ENCODE measurements around the gene JMY.
A peak's percentile ranks its signal among the peaks of the same experiment; 100 is the strongest.
"Not testable (repeated sequence)": the region's sequence is repeated elsewhere in the genome, so short reads cannot be mapped to it uniquely, and the experiment has no call there.

JMY gene

DNA sequence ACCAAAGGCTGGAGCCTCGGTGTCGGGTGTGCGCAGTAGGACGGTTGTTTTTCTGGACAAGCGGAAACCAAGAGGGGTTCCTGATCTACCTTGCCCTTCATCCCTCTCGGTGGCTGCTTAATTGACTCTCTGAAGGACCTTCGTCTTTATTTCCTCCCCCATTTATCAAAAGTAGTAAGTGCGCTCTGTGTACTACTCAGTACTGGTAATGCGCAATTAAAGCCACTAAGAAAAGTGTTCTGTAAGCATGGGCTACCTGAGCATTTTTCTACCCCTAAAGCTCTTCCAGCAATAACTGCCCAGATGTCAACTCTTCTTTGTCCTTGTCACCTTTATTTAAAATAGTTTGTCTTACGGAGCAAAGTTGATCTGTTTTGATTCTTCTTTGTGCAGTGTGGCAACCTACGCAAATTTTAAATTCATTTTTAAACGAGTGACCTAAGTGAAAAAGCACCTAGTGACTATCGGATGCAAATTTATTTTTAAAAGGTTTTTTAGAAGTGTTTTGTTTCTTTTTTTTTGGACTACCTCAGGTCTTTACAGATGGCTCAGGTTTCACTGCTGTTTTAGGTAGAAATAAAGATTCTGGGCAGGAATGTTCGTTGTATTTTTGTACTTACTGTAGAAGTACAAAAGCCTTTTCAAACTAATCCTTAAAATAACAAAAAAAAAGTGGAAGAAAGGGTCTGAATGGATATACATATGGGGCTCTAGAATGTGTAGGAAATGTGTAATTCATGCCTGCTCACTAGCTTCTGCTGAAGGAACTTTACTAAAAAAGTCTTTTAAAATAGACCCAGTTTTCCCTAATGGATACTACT is 2.0 kb downstream of the JMY start:
- no peak for DNase-seq

DNA sequence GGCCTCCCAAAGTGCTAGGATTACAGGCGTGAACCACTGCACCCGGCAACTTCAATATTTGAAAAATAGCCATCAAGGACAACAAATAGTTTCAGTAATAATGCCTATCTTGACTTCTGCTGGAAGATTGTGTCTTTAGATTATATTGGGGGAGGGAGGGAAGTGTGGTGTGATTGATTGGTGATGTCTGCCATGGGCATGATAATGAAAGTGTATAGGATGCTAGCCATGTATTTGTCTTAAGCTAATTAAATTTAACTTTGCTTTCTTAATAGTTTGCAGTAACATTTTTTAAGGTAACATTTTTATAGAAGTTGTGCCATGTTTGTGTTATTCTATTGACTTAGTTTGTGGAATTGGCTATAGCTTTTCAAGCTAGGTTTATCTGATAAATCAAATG is 4.6 kb downstream of the JMY start:
- no peak for DNase-seq

DNA sequence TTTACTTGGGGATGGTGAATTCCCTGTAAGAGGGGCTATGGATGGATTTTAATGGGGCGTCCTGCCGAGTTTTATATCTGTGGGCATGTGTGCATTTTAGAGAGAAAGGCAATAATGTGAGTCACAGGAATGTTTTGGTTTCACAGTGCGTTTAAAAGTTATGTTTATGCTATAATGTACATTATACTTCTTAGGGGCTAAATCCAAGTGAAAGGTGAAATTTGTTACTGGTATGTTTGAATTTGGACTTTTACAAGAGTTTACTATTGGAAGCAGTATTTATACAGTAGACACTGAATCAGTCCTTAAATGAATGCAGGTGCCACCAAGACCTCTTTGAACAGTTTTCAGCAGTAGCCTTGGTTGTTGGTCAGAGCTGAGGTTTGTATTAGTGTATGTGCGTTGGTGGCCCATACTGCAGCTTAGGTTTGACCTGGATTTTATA is 5.6 kb downstream of the JMY start:
- no peak for DNase-seq

DNA sequence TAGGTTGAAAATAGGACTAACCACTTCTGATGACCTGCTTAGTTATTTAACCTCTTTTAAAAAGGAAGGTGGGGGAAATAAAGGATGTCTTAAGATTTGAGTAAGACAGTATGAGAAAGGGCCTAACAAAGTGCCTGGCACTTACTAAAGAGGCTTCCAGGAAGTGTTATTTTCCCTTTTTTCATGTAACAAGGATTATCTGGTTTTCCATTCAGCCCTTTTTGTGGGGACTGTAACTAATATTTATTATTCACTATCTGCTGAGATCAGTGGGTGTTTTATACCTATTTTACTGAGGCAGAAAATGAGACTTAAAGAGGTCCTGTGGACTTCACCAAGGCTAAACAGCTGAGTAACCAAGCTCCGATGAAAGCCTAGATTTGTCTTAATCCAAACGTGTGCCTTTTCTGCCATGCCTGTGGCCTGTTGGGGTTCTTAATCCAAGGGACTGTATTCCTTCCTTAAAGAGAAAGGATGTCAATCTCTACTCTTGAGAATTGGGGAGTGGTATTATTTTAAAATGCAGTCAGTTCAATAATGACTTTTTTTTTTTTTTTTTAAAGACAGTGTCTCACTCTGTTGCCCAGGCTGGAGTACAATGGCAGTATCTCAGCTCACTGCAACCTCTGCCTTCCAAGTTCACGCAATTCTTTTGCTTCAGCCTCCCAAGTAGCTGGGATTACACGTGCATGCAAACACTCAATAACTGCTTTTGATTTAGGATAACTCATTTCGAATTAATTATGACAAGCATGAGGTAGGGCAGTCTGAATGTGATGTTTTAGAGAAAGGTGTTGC is 6.5 kb downstream of the JMY start:
- DNase-seq, result no peak

DNA sequence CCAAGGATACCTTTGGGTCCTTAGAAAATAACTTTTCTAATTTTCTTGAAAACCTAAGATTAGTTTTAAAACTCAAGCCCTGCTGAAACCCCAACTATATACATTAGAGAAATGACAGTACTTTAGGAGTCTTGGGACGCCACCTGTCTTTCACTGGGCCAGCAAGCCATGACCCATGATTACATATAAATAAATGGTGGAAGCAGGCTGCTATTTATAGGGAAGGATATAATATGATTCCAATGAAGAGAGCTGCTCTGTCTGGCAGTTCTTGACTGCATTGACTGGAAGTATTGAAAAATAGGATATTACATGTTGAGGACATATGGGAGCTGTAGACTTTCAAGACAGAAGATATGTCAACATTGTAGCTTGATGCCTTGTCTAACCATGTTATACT is 7.3 kb downstream of the JMY start:
- DNase-seq, result no peak

DNA sequence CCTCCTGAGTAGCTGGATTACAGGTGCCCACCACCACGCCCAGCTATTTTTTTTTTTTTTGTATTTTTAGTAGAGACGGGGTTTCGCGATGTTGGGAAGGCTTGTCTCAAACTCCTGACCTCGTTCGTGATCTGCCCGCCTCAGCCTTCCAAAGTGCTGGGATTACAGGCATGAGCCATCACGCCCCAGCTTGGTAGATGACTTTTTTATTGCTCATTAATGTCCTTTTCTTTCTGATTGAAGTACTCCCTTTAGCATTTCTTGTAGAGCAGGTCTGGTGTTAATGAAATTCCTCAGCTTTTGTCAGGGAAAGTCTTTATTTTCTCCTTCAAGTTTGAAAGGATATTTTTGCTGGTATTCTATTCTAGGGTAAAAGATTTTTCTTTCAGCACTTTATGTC is 18.1 kb downstream of the JMY start:
- DNase-seq, result not testable (repeated sequence)

DNA sequence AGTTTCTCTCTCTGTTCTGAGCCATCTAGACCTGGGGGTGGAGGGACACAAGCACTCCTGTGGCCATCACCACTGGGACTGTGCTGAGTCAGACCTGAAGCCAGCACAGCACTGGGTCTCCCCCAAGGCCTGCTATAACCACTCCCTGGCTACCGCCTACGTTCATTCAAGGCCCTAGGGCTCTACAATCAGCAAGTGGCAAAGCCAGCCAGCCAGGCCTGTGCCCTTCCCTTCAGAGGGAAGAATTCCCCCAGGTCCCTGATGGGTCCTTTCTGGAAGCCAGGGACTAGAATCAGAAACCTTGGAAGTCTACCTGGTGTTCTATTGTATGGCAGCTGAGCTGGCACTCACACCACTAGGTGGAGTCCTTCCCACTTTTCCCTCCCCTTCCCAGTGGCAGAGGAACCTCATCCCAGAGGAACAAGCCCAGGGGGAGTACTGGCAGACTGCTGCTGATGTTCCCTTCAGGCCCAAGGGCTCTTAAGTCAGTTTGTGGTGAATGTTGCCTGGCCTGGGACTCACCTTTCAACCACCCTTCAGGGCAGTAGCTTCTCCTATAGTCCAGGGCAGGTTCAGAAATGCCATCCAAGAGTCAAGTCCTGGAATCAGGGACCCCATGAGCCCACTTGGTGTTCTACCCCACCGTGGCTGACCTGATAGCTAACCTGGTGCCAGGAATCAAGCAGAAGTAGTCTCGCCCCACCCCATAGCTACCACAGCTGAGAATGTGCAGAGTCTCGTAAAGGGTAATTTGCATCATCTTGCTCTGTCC is 20.0 kb downstream of the JMY start:
- DNase-seq, result peak; percentile 68

DNA sequence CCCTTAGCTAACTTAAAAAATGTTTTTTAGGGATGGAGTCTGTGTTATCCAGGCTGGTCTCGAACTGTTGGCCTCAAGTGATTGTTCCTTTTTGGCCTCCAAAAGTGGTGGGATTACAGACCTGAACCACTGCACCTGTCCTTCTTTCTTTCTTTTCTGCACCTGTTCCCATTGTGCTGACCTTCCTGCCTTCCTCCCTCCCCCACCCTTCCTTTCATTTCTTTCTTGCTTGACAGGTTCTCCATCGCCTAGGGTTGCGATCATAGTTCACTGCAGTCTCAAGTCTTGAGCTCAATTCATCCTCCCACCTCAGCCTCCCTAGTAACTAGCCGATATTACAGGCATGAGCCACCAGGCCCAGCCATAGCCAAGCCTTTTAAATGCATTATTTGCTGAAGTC is 20.6 kb downstream of the JMY start:
- peak; percentile 27 for DNase-seq

DNA sequence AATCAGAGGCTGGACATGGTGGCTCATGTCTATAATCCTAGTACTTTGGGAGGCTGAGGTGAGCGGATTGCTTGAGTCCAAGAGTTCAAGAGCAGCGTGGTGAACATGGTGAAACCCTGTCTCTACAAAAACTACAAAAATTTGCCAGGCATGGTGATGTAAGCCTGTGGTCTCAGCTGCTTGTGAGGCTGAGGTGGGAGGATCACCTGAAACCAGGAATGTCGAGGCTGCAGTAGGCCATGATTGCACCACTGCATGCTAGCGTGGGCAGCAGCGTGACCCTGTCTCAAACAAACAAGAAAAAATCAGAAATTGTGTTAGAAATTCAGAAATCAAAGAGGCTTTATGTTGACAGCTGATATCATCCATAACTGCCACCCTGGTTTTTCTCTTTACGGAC is 21.4 kb downstream of the JMY start:
- DNase-seq, result no peak

DNA sequence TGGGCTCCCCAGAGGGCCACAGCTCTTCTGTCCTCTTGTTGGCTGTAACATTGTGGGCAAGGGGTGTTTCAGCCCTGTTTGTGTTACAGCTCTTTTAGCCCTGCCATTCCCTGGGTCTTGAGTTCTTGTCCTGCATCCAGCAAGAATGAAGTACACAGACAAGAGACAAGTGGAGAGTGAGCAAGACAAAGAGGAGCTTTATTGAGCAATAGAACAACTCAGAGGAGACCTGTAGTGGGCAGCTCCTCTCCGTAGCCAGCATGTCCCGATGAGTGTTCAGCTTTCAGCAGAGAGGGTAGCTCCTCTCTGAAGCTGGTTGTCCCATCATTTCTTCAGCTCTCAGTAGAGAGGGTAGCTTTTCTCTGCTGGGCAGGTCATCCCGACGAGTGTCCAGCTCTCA is 22.9 kb downstream of the JMY start:
- DNase-seq, result no peak

DNA sequence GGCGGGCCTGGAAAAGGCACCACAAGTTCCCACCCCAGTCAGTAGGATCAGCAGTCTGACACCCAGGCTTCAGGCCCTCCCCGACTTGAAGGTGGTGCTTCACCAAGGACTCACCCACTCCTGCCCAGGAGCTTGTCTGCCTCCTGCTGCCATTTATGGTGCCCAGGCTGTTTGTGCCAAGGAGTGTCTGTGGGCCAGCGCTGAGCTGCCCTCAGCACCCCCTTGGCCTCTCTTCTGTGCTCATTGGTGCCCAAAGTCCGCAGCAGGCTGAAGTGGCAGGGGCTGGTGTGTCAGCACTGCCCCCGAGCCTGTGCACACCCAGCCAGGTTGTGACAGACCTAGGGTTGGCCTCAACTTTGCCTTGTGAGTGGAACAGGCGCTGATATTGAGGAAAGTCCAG is 23.5 kb downstream of the JMY start:
- no peak for DNase-seq

DNA sequence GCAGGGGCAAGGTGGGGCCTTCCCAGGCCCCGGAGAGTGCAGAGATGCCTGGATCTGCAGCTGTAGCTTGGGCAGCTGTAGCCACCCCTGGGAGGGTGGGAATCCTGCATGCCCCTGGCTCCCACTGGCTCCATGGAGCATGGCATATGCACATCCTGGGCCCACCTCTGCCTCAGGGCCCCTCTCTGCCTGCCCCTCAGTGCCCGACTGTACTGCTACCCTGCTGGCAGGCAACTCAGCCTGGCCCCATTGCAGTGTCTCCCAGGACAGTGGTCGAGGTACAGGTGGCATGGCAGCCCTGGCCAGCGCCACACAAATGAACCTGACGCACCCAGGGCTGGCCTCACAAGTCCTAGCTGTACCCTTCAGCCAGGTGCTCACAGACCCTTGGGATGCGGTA is 23.9 kb downstream of the JMY start:
- DNase-seq, result no peak

DNA sequence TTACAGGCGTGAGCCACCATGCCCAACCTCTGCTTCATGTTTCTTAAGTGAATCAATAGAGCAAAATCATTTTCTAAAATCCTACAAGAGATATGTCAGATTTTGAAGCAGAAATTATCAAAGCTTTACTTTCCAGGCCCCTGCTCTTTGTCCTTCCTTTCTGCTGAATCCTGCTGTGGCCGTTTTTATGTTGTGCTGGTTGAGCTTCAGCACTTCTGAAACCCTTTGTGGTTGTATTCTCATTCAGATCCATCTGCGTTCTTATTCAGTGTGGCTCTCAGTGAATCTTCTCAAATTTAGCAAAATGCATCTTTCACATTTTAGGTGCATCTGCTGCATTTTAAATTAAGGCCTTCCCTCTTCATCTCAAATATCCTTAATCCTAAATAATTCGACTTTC is 26.0 kb downstream of the JMY start:
- no peak for DNase-seq

DNA sequence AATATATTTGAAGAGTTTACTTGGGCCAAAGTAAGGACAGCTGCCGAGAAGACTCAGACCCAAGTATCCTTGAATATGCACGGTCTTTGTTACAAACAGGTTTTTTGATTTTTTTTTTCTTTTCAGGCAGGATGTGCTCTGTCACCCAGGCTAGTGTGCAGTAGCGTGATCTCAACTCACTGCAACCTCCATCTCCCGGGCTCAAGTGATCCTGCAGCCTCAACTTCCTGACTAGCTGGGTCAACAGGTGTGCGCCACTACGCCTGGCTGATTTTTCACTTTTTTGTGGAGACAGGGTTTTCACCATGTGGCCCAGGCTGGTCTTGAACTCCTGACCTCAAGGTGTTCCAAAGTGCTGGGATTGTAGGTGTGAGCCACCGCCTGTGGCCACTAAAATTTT is 27.4 kb downstream of the JMY start:
- peak; percentile 29 for DNase-seq

DNA sequence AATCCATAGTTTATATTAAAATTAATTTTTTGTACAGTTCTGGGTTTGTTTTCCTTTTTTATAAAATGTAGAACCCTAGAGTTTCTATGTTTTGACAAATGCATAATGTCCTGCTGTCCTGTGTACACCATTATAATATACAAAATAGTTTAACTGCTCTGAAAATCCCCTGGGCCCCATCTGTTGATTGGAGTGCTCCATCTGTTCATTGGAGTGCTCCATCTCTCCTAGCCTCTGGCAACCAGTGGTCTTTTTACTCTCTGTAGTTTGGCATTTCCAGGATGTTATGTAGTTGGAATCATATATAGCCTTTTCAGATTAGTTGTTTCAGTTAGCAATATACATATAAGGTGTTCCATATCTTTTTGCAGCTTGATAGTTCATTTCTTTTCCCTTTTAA is 31.2 kb downstream of the JMY start:
- DNase-seq, result no peak

DNA sequence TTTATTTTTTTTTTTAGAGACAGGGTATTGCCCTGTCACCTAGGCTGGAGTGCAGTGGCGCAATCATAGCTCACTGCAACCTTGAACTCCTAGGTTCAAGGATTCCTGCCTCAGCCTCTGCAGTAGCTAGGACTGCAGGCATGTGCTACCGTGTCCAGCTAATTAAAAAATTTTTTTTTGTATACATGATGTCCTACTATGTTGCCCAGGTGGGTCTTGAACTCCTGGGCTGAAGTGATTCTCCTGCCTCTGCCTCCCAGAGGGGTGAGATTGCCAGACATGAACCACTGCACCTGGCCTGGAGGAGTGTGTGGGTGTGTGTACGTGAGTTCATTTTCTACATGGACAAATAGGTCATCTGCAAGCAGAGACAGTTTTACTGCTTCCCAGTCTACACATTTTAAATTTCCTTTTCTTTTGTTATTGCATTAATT is 33.8 kb downstream of the JMY start:
- DNase-seq, result peak; percentile 15

DNA sequence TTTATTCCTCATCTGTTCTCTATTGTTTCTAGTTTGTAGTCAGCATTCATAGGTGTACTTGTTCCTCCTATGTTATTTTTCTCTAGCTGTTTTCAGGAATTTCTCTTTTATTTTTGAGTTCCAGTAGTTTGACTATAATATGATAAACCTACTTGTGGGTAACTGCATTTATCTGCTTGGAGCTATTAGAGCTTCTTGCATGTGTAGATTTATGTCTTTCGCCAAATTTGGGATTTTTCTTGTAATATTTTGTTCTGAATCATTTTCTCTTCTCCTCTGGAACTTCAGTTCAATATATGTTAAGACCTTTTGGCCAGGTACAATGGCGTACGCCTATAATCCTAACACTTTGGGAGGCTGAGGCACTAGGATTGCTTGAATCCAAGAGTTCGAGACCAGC is 37.4 kb downstream of the JMY start:
- no peak for DNase-seq

DNA sequence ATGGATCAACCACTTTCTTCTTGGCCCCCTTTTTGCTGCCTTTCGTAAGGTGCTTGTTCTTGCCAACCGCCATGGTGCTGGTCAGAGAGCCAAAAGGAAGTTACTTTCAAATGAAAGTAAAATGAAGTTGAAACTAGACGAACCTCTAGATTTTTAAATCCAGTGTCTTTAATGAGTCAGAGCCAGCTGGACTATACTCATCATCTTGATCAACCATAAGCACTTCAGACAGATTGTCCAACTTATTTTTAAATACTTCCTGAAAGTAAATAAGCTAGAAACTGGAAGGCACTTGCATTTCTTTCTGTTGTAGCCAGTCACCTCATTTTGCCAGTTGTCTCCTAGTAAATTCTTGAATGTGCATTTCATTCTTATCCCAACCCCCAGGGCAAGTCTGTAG is 48.9 kb downstream of the JMY start:
- DNase-seq, result peak; percentile 14

DNA sequence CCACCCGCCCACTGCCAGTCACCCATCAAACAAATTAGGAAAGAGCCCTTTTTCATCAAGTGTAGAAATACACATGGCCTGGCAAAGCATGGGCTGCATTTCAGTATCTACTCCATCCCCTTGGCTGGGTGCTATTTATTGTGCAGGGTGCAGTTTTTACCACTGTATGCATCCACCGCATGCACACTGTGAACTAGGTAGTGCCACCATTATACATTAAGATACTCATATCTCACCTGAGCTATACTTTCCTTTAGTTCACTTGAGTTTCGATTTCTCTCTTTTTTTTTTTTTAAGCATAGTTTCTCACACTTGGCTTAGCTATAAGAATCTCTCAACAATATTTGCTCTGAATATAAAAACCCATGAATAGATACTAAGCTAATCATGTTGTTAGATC is 49.4 kb downstream of the JMY start:
- no peak for DNase-seq

DNA sequence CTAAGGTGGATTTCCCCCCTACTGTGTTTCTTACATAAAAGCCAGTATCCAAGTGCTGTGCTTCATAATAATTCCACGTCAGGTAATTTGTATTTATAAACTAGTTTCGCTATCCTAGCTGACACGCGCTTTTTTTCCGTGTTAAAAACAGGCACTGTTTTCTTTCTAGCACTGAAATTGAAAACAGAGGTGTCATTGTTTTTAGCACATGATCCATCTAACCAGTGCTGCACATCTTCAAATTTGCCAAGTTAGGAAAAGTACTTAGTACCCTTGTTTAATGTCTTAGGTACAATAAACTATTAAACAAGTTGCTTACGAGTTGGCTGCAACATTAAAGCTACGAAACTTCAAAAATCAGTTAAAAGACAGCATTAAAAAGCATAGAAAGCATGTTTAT is 49.9 kb downstream of the JMY start:
- DNase-seq, result no peak

DNA sequence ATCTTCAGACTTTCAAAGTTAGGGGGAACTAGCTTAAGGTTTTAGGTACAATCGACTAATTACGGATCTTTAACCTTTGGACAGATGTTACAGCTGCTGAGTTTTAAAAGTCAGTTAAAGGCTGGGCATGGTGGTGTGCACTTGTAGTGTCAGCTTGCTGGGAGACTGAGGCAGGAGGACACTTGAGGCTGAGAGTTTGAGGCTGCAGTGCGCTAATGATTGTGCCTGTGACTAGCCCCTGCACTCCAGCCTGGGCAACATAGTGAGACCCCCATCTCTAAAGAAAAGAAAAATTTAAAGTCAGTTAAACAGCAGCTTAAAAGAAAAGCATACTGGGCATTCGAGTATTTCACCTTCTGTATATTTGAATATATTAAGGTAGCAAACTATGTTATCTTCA is 51.4 kb downstream of the JMY start:
- DNase-seq, result no peak

DNA sequence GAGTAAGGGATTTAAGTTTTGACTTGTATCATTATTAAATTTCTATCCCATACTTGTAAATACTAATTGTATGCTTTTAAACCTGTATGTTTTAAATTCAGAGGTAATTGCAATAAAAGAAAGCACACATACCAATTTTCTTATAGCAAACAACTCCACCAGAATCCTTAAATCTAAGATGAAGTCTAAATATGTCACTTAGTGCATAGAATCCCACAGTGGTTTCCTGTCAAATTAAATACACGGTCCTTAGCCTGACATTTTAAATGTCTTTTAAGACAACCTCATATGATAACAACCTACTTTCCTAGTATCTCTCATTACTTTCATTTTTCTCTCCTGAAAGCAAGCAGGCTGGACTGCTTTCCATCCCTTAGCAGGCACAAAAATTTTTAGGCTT is 52.0 kb downstream of the JMY start:
- no peak for DNase-seq

DNA sequence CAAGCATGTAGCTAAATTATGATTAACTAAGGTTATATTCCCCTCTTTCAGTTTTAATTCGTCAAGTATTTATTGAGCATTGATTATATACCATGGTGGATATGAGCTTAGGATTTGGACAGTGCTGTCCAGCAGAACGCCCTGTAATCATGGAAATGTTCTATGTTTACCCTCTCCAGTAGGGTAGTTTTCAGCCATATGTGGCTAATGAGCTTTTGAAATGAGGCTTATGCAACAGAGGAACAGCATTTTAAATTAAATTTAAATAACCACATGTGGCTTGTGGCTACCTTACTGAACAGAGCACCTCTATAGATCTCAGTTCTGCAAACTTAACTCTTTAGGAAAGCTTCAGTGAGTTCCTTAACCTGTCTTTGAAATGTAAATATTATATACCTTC is 59.1 kb downstream of the JMY start:
- no peak for DNase-seq

DNA sequence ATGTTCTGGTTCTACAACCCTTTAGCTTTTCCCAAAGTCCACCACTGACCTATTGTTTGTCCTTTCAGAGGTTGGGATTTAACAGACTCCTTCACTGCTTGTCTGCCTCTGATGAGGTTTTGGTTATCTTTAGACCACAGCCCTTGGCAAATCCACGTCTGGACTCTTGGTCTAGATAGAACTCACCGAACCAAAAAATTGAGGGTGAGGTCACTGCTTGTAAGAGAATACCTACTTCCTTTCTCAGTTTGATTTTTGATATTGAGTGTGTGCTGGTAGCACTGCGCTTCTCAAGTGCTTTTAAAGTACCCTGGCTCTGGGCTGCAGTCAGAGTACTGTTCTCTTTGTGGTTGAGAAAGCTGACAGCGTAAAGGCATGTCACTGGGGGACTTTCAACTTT is 61.7 kb downstream of the JMY start:
- DNase-seq, result no peak

Measured in DMS53 (cell line).